Gastroesophageal sphincter (tissue), 4 donors: Measurements from ENCODE around the gene SLC51B. TPM values are rescaled to one million over a fixed set of nuclear protein-coding genes. Genes with fewer than 3 reads are reported as not detected.

Experiments used
- ATAC-seq: fragments of 150-250 bp; one replicate; pipeline ENCODE4 v1.9.1; 2016; ENCODE audit warnings: mild to moderate bottlenecking, moderate library complexity
- H3K27ac ChIP-seq, 4 donors: fragments of 200-600 bp; sonication (generic) in 3 of 4; 1 replicate in 3 of 4; 2 replicates in 1 of 4; pipeline ENCODE4 v1.5.1; 2016 to 2019
- H3K27me3 ChIP-seq: fragments of 200-600 bp; sonication (generic); one replicate; pipeline ENCODE4 v1.5.1; 2019
- H3K36me3 ChIP-seq, 2 donors: fragments of 200-600 bp; sonication (generic); one replicate each; pipeline ENCODE4 v1.5.1; 2019; ENCODE audit warnings: control low read depth in 1 of 2
- H3K4me1 ChIP-seq, 3 donors: fragments of 200-600 bp; sonication (generic); 1 replicate in 2 of 3; 2 replicates in 1 of 3; pipeline ENCODE4 v1.5.1; 2016 to 2019; ENCODE audit warnings: control low read depth in 2 of 3
- H3K4me3 ChIP-seq, 2 donors: fragments of 200-600 bp; sonication (generic); one replicate each; pipeline ENCODE4 v1.5.1; 2019; ENCODE audit warnings: mild to moderate bottlenecking in 1 of 2, moderate library complexity in 1 of 2
- H3K9me3 ChIP-seq, 3 donors: fragments of 200-600 bp; sonication (generic); one replicate each; pipeline ENCODE4 v1.5.1; 2017 to 2019; ENCODE audit warnings: control low read depth in 2 of 3
- CTCF ChIP-seq, 4 experiments: fragments of 200-600 bp in 2 of 4; fragments of 450-650 bp in 2 of 4; sonication (generic) in 1 of 4; IDR thresholded peaks; one replicate each; pipeline ENCODE4 v1.5.1; 2017 to 2019; ENCODE audit warnings: antibody characterized with exemption in 4 of 4, mild to moderate bottlenecking in 2 of 4, moderate library complexity in 2 of 4
- EP300 ChIP-seq: sonication (generic); formaldehyde crosslinking; IDR thresholded peaks from one replicate; pipeline ENCODE4 v1.6.1; 2017; ENCODE audit warnings: antibody characterized with exemption, mild to moderate bottlenecking
- POLR2A ChIP-seq, 2 donors: fragments of 450-650 bp; IDR thresholded peaks; one replicate each; pipeline ENCODE4 v1.6.1; 2017; ENCODE audit warnings: antibody characterized with exemption in 2 of 2, mild to moderate bottlenecking in 2 of 2, moderate library complexity in 1 of 2
- POLR2AphosphoS5 ChIP-seq: sonication (generic); formaldehyde crosslinking; IDR thresholded peaks from one replicate; pipeline ENCODE4 v1.6.1; 2017; ENCODE audit warnings: antibody characterized with exemption
- WGBS, 2 donors: methylation state at CpG; one replicate each; pipeline ENCODE4 v1.1.5; 2018; ENCODE audit warnings: low coverage in 1 of 2; 5-methylcytosine and 5-hydroxymethylcytosine counted together
- total RNA-seq, 4 donors: library from RNA; depleted of rRNA; stranded (reverse); fragments of >200 nt; gene quantifications; one replicate each; pipeline ENCODE4 v1.1.0, GENCODE V29; 2016

The SLC51B gene
- total RNA-seq, 4 donors from 2014 or later = not detected

GRCh38 chr15:65081270-65081669, 36.1 kb downstream of the SLC51B start:
- Histone ChIP-seq H3K27me3 (peaks cover 13% of the 10 kb centered on the region), H3K9me3 (no peaks in the 10 kb centered on the region), H3K4me1 (peaks cover 11 to 87% (median 32%) of the 10 kb centered on the region in 3 donors), H3K4me3 (no peak overlapping the region), H3K27ac (peak overlapping the region; percentile 51 to 89 (median 84)), H3K36me3 (no peaks in the 10 kb centered on the region)
- TF ChIP-seq CTCF (IDR thresholded peaks at IDR 0.05) (no peak), POLR2AphosphoS5 (no peak), EP300 (no peak), POLR2A (IDR thresholded peaks at IDR 0.05) (no peak)
- no peak for ATAC-seq
- WGBS, 2 donors = 51 to 55% methylated on average over 4 to 6 of the region's 6 CpGs

- H3K36me3 ChIP-seq = no peaks in the 10 kb centered on the region
- H3K9me3 ChIP-seq = no peaks in the 10 kb centered on the region
- TF ChIP-seq EP300 (no peak), CTCF (IDR thresholded peaks at IDR 0.05) (no peak), POLR2A (IDR thresholded peaks at IDR 0.05) (no peak), POLR2AphosphoS5 (no peak)
- peaks cover 9% of the 10 kb centered on the region for H3K27me3 ChIP-seq
- H3K4me1 ChIP-seq = peaks cover 11 to 87% (median 36%) of the 10 kb centered on the region in 3 donors
- WGBS, 2 donors = 75% methylated on average over 2 to 3 of the region's 5 CpGs
- peak overlapping the region; percentile 51 to 89 (median 84) for H3K27ac ChIP-seq
- H3K4me3 ChIP-seq = no peak overlapping the region
- ATAC-seq = no peak
Measured at GRCh38 chr15:65081758-65082157, 36.6 kb downstream of the SLC51B start.

GRCh38 chr15:65082303-65082953, 37.2 kb downstream of the SLC51B start:
- Histone ChIP-seq H3K27ac (peak overlapping the region; percentile 51 to 89 (median 84)), H3K9me3 (no peaks in the 10 kb centered on the region), H3K4me3 (no peak overlapping the region), H3K36me3 (no peaks in the 10 kb centered on the region), H3K4me1 (peaks cover 11 to 87% (median 43%) of the 10 kb centered on the region in 3 donors), H3K27me3 (peaks cover 3% of the 10 kb centered on the region)
- 20 to 23% methylated on average over 1 to 6 of the region's 7 CpGs for WGBS, 2 donors
- TF ChIP-seq CTCF (IDR thresholded peaks at IDR 0.05) = no peak
- TF ChIP-seq POLR2A (IDR thresholded peaks at IDR 0.05) = no peak
- TF ChIP-seq POLR2AphosphoS5 = no peak
- TF ChIP-seq EP300 = no peak
- no peak for ATAC-seq

GRCh38 chr15:65083262-65083701, 38.1 kb downstream of the SLC51B start:
- peak overlapping the region; percentile 51 to 89 (median 84) for H3K27ac ChIP-seq
- peaks cover 11 to 87% (median 47%) of the 10 kb centered on the region in 3 donors for H3K4me1 ChIP-seq

More at GRCh38 chr15:65083262-65083701, 38.1 kb downstream of the SLC51B start:
- Histone ChIP-seq H3K27me3 (no peaks in the 10 kb centered on the region), H3K9me3 (no peaks in the 10 kb centered on the region), H3K4me3 (no peak overlapping the region), H3K36me3 (no peaks in the 10 kb centered on the region)
- ATAC-seq = no peak
- WGBS, 2 donors = 0 to 4% methylated on average over 5 to 6 of the region's 7 CpGs
- TF ChIP-seq POLR2AphosphoS5 = no peak
- peak in 3 of 4 experiments; percentile 49 to 68 (median 62) for TF ChIP-seq CTCF (IDR thresholded peaks at IDR 0.05)
- TF ChIP-seq EP300 = no peak
- TF ChIP-seq POLR2A (IDR thresholded peaks at IDR 0.05) = no peak
